Activated CD4-positive, alpha-beta T cell treated with anti-CD3 and anti-CD28 coated beads for 24 hours (primary cell): ENCODE measurements around the gene ACOXL.

Source experiments
- DNase-seq, 2 donors: peaks; one replicate each; pipeline ENCODE4 v3.0.0-alpha.2; 2020; ENCODE audit warnings: low read depth in 2 of 2

ACOXL gene

DNA sequence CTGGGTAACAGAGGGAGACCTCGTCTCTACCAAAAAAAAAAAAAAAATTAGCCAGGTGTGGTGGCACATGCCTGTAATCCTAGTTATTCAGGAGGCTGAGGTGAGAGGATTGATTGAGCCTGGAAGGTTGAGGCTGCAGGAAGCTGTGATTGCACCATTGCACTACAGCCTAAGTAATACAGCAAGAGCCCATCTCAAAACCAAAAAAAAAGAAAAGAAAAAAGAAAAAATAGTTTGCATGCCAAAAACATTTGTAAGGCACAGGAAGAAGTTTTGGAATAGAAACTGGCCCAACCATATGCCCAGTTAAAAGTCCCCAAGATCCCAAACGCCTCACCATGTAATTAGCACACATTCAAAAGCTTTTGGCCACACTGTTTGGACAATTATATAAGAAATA is 13.4 kb upstream of the ACOXL start:
- no peak for DNase-seq

DNA sequence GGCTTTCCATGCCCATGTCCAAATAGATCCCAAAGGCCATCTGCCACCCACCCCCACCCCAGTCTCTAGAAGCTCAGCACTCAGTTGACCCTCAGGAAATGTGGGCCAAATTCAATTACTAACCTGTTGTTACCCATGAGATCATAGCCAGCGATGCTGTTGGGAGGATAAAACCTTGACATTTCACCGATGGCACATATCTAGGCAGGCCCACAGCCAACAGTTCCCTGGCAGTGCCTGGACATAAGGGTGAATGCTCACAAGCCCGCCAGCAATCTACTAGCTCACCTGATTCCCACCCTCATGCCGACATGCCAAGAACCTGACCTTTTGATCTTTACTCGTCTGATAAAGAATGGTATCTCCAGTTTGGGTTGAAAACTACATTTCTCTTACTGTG is 11.8 kb upstream of the ACOXL start:
- no peak for DNase-seq

DNA sequence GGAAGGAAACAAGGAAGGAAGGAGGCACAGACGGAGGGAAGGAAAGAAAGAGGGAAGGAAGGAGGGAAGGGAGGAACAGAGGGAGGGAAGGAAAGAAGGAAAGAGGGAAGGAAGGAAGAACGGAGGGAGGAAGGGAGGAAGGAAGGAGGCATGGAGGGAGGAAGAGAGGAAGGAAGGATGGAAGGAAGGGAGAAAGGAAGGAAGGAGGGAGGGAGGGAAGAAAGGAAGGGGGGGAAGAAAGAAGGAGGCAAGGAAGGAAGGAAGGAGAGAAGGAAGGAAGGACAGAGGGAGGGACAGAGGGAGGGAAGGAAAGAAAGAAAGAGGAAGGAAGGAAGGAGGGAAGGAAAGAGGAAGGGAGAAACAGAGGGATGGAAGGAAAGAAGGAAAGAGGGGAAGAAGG is 7.6 kb upstream of the ACOXL start:
- DNase-seq = no peak

DNA sequence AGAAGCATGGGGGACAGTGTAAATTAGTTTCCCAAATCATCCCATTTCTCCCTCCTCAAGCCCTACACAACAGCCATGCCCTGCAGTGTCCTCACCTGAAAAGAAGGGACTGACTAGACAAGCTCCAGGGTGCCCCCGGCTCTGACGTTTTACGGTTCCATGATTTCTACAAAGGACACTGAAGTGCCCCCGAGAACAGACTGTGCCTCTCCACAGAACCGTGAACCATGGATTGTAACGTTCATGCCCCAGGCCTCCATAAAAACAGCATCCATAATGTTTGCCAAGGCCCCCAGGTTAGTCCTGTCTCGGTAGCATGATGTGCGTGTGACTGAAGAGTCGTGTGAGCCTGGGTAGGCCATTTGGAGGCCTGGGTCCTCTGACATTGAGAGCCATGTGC is 7.0 kb upstream of the ACOXL start:
- no peak for DNase-seq

DNA sequence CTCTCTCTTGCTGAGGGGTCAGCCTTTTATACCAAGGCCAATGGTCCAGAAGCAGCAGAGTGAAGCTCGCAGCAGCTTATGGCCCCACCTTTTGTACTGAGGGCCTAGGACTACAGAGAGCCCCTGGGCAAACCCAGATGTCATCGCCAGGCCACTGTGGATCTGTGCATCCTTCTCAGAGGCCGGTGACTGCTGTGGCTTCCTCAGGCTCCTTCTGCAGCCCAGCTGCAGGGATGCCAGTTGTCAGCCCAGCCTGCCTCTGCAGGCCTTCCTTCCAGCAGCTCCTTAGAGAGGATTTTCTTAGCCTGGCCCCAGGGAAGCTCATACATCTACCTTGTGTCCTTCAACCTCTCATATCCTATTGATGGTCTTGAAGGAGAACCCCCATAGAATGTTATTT is 6.5 kb upstream of the ACOXL start:
- DNase-seq = no peak

DNA sequence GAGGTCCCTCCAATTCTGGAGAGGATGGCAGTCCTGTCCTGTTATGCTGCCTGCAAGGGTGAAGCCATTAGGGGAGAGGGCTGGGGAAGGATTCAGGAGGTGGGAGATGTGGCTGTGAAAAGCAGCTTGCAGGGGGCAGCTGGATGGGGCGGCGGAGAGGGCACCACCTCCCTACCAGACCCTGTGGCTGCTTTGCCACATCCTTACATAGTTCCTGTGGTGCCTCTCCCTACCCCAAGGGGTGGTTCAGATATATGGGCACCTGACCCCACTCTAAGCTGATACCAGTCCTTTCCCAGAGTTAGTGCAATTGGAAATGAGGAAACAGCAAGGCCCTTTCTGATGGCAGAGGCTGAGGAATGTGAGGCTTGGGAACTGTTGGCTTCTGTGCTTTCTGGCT is 6.1 kb upstream of the ACOXL start:
- no peak for DNase-seq

DNA sequence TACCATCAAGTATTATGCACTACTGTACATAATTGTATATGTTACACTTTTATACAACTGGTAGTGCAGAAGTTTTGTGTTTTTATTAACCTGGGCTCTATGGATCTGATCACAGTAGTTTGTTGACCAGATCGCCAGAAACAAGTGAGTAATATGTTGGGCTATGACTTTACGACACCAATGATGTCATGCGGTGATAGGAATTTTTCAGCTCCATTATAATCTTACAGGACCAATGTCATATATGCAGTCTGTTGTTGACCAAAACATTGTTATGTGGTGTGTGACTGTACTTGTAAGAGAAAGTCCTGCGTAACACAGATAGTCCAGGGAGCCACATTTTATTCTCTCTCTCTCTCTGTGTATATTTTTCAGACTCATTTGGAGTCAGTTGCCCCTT is 4.5 kb upstream of the ACOXL start:
- DNase-seq = no peak

DNA sequence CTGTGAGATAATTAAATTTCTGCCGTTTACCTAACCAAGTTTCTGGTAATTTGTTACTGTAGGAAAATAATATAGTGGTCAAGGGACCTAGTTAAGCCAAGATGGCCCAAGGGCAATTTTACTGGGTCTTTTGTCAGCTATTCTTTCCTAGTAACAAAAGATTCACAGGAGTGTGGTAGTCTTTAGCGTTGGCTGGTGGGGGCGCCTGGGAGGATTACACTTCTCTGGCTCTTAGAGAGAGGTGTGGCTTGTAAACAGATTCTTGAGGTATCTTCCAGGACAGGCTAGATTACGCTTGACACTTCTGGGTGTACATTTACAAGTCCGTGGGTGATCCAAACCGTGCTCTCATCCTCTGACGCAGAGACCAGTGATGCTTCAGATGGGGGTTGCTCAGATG is 3.3 kb upstream of the ACOXL start:
- DNase-seq = no peak

DNA sequence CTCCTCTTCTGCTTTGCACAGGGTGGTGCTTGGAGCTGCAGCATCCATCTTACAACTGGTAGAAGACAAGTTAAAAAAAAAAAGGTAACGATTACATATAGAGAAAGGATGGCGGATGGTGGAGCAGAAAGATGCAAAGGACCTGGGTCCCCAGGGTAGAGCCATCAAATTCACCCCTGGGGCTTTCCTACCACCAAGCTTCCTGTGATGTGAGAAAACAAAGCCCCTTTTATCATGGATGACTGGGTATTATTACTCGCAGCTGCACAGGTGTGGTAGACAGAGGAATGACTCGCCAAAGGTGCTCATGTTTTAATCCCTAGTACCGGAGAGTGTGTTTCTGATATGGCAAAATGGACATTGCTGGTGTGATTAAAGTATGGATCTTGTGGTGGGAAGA is 1.3 kb upstream of the ACOXL start:
- no peak for DNase-seq

DNA sequence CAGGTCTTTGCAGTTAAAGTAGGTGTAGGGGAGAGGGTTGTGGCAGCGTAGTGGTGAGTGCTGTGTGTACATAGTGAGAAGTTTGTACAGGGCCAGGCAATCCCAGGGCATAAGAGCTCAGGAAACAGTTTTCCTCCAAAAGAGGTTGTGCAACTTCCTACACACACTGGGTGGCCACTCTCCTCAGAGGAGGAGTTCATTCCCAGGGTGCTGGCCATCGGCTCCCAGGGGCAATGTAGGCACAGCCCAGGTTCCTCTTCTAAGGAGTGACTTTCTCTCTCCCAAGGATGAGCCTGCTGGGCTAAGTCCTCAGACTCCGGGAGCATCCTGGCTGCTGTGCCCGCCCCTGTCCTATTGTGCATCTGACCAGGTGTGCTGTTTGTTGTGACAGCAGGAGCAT is 3.0 kb downstream of the ACOXL start:
- no peak for DNase-seq

DNA sequence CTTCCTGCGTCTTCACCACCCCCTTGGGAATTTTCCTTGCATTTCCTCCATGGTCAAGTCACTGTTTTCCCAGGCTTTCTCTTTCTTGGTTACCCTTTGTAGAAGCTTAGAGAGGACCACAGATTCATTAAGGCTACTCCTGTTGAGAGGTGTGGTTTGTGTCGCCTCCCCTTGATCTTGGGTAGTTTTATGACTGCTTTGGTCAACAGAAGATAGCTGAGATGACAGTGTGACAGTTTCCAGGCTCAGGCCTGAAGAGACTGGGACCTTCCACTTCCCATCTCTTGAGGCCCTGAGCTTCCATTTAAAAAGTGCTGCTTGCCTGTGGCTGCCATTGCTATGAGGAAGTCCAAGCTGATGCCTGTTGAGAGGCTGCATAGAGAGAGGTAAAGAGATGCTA is 5.4 kb downstream of the ACOXL start:
- no peak for DNase-seq

DNA sequence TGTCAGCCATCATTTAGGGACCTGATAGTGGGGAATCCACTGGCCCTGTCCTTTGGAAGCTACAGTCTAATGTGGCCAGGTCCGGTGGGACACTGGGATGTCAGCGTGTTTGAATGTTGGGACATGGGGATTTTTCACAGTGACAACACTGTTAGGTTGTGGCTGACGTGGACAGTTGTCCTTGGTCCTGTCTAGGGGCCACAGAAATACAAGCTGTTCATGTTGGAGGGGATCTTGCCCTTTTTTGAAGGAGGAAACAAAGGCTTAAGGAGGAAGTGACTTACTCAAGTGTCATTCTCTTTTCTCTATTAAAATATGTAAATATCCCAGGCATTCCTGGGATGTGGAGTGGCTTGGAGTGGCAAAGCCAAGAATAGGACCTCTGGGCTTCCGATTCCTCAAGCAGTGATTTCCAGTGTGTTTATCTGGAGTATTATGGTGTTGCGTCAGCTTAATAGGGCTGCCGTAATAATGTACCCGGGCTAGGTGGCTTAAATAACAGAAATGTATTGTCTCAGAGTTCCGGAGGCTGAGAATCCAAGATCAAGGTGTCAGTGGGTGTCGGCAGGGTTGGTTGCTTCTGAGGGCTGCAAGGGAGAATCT is 8.5 kb downstream of the ACOXL start:
- no peak for DNase-seq

DNA sequence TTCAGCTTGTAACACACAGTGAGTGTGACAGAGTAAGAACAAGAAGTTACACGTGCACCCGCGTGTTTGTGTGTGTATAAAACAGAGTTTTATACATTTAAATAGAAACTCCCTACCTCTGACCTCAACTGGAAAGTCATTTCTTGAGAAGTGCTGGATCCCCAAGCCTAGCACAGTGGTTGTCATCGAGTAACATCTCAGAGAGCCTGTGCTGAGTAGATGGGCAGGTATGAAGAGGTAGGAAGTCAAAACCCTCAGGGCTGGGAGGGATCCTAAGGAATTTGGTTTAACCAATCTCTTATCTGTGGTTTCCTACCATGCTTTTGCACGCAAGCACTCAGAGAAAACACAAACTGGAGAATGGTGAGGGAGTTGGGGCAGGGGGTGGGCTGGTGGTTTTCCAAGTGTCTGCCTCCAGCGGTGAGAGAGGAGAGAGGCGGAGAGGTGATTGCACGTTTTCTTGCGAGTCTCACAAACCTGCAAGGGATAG is 9.2 kb downstream of the ACOXL start:
- DNase-seq = no peak

DNA sequence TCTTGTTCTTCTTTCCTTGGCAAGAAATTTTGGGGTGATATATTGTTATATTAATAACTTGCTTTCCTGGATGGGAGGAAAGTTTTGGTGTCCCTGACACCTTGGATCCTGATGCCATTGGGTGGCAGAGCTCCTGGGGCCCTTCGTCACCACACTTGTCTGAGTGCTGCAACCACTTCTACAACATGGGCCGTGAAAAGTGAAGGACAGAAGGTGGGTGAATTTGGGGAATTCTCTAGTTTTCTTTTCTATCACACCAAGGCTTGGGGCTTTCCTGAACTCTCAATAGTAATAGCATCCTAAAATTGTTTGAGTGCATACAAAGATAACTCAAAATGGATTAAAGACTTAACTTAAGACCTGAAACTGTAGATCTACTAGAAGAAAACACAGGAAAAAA is 10.0 kb downstream of the ACOXL start:
- no peak for DNase-seq

DNA sequence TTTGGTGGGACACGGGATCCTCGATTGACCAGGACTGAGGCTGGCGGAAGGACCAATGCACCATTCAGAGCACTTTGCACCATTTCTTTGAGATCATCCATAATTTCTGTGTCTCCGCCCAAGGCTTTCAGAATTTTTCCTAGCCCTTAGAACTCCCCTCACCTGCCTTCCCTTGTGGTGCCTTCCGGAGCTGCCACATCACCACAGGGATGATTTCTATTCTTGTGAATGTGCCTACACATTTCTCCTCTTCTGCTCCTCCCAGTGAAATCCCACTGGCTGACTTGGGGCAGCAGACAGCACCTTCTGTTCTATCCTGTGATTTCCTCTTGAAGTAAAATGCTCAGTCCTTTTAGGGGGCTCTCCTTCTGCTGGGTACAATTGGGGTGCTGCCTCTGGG is 11.2 kb downstream of the ACOXL start:
- no peak for DNase-seq

DNA sequence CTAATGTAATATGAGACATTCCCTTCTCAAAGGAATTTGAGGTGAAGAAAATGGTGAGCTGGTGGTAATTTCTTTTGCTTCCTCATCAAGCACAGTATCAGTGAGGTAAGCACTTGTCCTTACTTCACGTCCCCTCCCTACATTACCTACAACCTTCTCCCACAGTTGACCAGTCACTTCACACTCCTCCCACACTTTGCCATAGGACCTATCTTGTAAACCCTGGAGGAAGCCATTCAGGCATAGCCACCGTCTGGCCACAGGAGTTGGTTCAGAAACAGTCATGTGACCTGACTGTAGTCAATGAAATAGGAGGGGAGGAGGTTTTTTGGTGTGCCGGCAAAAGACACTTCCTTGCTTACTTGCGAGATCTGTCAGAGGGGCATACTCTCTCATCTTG is 12.1 kb downstream of the ACOXL start:
- no peak for DNase-seq

DNA sequence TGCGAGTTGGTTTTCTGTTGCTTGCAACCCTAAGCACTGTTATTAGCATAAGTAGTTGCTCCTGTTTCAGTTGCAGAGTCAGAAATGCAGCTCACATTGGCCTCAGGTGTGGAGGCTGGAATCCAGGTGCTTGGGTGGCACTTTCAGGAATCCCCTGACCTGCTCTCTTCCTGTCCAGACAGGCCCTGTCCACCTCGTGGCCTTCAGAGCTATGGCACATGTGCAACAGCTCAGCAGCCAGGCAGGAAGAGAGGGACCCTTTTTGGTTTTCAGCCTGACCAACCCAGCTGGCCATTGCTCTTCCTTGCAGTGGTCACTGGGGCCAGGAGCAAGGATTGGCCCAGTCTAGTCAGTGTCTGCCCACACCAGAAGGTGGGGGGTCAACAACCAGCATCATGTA is 12.7 kb downstream of the ACOXL start:
- no peak for DNase-seq

DNA sequence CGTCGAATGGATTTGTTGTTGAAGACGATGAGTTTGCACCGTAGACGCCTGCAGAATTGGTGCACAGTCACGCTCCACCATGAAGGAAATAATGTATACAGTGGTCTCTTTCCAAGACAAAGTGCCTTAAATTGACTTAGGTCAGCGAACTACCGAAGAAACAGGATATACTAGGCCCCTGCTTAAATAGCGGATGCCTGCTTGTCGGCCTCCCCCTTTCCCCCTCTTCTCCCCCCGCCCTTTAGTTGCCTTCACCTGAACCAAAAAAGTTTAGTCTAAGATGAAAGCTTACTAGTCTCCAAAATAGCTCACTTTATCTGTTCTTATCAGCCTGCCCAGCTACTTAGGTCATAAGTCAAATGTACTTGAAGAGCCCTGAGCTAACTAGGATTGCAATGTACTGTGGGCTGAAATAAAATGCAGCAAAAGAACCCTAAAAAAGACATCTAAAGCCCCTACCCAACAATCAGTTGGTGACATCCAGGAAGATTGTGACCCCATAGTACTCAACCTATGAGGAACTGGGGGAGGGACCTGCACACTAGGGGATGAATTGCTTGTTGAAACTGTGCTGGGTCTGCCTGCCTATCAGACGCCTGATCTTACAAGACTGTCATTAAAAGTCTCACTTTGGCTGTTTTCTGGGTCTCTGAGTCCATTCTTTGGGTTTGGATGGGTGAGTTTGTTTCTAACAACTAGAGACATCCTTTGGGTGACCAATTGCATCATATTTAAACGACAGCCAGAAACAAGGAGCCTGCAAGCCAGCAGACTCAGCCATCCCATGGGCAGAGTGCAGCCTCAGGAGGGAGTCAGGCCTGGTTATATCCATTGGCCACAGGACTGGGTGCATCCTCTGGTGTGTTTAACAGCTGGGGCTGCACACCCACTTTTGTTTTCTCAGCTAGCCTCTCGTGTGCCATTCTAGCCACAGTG is 14.5 kb downstream of the ACOXL start:
- no peak for DNase-seq

DNA sequence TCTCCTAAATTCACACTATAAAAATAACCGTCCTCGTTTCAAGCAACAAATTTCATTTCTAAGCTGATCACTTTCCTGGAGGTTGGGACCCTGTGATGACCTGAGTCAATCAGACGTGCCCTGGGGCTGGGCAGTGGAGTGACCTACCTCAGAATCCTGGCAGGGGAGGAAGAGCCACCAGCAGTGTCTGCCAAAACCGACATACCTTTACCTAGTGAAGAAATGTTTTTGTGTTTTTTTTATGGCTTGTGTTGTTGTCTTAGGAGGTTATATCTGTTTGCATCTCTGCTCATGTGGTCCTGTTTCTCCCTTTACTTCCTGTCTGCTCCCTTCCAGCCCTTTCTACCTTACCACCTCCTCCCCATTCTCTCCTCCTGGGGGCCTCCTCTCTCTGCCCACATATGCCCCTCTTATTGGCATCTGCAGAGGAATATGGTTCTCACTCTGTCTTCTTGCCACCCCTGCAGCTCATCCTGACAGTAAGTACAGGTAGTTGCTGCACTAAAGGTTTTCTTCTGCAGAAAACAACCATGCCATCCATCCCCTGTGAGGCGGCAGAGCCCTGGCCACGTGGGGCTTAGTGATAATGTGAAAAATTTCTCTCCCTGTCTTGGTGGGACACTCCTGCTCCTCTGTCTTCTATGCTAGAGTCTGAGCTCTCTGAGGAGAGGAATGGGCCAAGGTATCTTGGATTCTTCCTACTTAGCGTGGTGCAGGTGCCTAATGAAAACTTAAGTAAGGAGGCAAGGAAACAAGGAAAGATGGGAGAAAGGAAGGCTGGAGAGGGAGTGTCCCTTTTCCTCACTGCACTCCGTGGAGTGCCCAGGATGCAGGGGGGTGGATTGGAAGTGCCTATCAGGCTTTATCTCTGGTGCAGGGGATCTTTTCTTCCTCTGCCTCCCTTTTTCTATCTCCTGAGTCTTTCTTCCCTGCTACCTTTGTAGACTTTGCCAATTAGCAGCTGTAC is 15.4 kb downstream of the ACOXL start:
- DNase-seq = no peak

DNA sequence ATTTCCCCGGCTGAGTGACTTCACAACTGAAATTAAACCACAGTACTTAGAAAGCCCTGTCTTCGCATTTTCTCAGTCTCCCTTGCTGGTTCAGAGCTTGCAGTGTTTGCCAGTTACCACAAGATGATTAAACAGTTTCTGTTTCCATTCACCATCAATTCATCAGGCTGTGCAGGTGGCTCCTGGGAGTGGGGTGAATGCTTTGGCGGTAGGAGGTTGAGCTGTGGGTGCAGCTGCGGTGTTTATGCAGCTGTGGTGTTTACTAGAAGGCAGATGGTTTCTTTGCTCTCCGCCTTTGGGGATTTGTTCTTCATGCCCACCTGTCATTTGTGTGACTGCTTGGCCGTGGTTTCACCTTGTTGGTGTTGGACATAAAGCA is 16.1 kb downstream of the ACOXL start:
- DNase-seq = peak; percentile 47 to 52

DNA sequence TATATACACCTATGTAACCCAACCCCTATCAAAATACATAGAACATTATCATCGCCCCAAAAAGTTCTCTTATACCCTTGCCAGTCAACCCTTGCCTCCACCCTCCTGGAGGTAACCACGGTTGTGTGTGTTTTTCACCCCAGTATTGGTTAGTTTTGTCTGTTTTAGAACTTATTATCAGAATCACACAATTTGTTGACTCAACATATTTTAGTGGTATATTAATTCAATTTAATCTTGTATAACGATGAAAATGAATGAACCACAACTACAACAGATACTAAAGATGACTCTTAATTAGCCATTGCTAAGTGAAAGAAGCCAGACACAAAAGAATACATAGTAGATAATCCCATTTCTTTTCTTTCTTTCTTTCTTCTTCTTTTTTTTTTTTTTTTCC is 19.3 kb downstream of the ACOXL start:
- no peak for DNase-seq

DNA sequence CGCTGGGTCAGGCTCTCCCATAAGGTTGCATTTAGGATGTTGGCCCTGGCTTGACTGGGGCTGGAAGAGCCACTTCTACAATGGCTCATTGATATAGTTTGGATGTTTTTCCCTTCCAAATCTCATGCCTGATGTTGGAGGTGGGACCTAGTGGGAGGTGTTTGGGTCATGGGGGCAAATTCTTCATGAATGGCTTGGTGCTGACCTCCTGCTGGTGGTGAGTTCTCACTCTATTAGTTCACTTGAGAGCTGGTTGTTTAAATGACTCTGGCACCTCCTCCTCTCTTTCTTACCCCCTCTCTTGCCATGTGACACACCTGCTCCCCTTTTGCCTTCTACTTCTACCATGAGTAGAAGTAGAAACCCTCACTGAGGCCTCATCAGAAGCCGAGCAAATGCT is 20.5 kb downstream of the ACOXL start:
- DNase-seq = no peak
